ENCODE data around the gene SULT4A1.

DNA sequence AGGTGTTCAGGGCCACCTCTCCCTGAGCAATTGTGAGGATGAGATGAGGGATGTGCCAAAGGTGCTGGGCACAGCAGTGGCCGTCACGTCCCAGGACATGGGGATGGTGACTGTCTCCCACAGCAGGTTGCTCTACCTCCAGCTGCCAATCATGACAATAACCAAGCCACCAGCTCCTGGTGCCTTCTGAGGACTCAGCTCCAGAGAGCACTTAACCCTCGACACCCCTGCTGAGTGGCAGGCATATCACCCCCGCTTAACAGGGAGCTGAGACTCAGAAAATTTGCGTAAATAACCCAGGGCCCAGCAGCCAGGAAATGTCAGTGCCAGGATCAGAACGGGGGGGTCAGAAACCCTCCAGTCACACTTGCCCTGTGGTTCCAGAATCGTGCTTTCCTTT, 37.9 kb upstream of the SULT4A1 start:
- TF ChIP-seq, protein P1, sequence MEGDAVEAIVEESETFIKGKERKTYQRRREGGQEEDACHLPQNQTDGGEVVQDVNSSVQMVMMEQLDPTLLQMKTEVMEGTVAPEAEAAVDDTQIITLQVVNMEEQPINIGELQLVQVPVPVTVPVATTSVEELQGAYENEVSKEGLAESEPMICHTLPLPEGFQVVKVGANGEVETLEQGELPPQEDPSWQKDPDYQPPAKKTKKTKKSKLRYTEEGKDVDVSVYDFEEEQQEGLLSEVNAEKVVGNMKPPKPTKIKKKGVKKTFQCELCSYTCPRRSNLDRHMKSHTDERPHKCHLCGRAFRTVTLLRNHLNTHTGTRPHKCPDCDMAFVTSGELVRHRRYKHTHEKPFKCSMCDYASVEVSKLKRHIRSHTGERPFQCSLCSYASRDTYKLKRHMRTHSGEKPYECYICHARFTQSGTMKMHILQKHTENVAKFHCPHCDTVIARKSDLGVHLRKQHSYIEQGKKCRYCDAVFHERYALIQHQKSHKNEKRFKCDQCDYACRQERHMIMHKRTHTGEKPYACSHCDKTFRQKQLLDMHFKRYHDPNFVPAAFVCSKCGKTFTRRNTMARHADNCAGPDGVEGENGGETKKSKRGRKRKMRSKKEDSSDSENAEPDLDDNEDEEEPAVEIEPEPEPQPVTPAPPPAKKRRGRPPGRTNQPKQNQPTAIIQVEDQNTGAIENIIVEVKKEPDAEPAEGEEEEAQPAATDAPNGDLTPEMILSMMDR (IDR thresholded peaks at IDR 0.05; ENCODE audit: low read depth, low read length, missing input control): no peak
- TF ChIP-seq FOXA1 (IDR thresholded peaks at IDR 0.05): no peak
- TF ChIP-seq SP1 (IDR thresholded peaks at IDR 0.05): no peak
- TF ChIP-seq YY1 (IDR thresholded peaks at IDR 0.05): no peak
- TF ChIP-seq GABPA (IDR thresholded peaks at IDR 0.05 in 1 of 2, conservative IDR thresholded peaks at IDR 0.05 in 1 of 2): no peak
- TF ChIP-seq TAF1 (conservative IDR thresholded peaks at IDR 0.05): no peak
- TF ChIP-seq, protein P2, sequence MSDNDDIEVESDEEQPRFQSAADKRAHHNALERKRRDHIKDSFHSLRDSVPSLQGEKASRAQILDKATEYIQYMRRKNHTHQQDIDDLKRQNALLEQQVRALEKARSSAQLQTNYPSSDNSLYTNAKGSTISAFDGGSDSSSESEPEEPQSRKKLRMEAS (IDR thresholded peaks at IDR 0.05): no peak
- TF ChIP-seq EGR1 (IDR thresholded peaks at IDR 0.05; ENCODE audit: low read depth in 2 of 2): no peak
- no peak for TF ChIP-seq RXRA (IDR thresholded peaks at IDR 0.05)
- TF ChIP-seq JUND (IDR thresholded peaks at IDR 0.05): no peak

Data from liver (tissue), 3 donors.